B cell (primary cell): ENCODE data around the gene LRP1. TPM values are rescaled to one million over a fixed set of nuclear protein-coding genes. Genes with fewer than 3 reads are reported as not detected.
A peak's percentile ranks its signal among the peaks of the same experiment; 100 is the strongest.

Experiments
- ATAC-seq: fragments of 200-7000 bp; cut with Tn5 transposase; one replicate; pipeline ENCODE4 v1.10.0; 2021; ENCODE audit warnings: low read depth, mild to moderate bottlenecking, moderate number of reproducible peaks, moderate library complexity
- CTCF ChIA-PET: fragments of 350-600 bp; sonication (Branson Sonifier 250); formaldehyde crosslinking; loops from one replicate; lab custom pipeline; 2021; ENCODE audit warnings: antibody characterized with exemption, inconsistent platforms; lab: Charles Lee
- POLR2A ChIA-PET: fragments of 350-600 bp; sonication (Branson Sonifier 250); formaldehyde crosslinking; loops from one replicate; lab custom pipeline; 2021; ENCODE audit warnings: antibody characterized with exemption; lab: Charles Lee
- DNase-seq: peaks from one replicate; pipeline ENCODE4 v3.0.0; 2013
- H2AFZ ChIP-seq: 2 replicates; pipeline ENCODE4 v1.6.1; 2012; ENCODE audit warnings: mild to moderate bottlenecking, low read depth, low read length; ENCODE audit not compliant: insufficient read depth, poor library complexity, severe bottlenecking
- H3K27ac ChIP-seq, 2 donors: 1 replicate in 1 of 2; 2 replicates in 1 of 2; pipeline ENCODE4 v1.5.1; 2012 to 2013; ENCODE audit warnings: low read length in 2 of 2, mild to moderate bottlenecking in 2 of 2, moderate library complexity in 1 of 2
- H3K27me3 ChIP-seq, 4 experiments: fragments of 200-600 bp in 1 of 4; sonication (generic) in 1 of 4; replicated peaks in 1 of 4; 1 replicate in 2 of 4; 2 replicates in 2 of 4; pipeline versions ENCODE4 v1.6.1 to v1.7.0; 2013 to 2016; ENCODE audit warnings: low read length in 3 of 4, mild to moderate bottlenecking in 2 of 4, mixed read lengths in 1 of 4, moderate library complexity in 1 of 4; ENCODE audit not compliant: insufficient read depth in 4 of 4, control insufficient read depth in 3 of 4; ENCODE audit errors: control extremely low read depth in 1 of 4
- H3K36me3 ChIP-seq, 2 experiments: replicated peaks in 1 of 2; 1 replicate in 1 of 2; 2 replicates in 1 of 2; pipeline versions ENCODE4 v1.6.1 to v1.7.1; 2013; ENCODE audit warnings: low read length in 1 of 2; ENCODE audit not compliant: insufficient read depth in 2 of 2, control insufficient read depth in 1 of 2; ENCODE audit errors: control extremely low read depth in 1 of 2, extremely low read depth in 1 of 2
- H3K4me1 ChIP-seq, 2 donors: fragments of 200-600 bp in 1 of 2; sonication (generic) in 1 of 2; 1 replicate in 1 of 2; 2 replicates in 1 of 2; pipeline versions ENCODE4 v1.5.1 to v1.6.1; 2013 to 2017; ENCODE audit warnings: low read length in 2 of 2; ENCODE audit not compliant: control insufficient read depth in 2 of 2, insufficient read depth in 2 of 2
- H3K4me2 ChIP-seq: replicated peaks from 2 replicates; pipeline ENCODE3; 2012; ENCODE audit warnings: mild to moderate bottlenecking, low read depth, low read length; ENCODE audit not compliant: poor library complexity, severe bottlenecking
- H3K4me3 ChIP-seq, 5 experiments: fragments of 200-600 bp in 1 of 5; sonication (generic) in 1 of 5; 1 replicate in 3 of 5; 2 replicates in 2 of 5; pipeline versions ENCODE4 v1.5.1 to v1.7.0; 2011 to 2016; ENCODE audit warnings: low read length in 4 of 5, mild to moderate bottlenecking in 4 of 5, low read depth in 2 of 5, control low read depth in 1 of 5, moderate library complexity in 1 of 5; ENCODE audit not compliant: insufficient read depth in 1 of 5; ENCODE audit errors: control extremely low read depth in 1 of 5, extremely low read depth in 1 of 5
- H3K79me2 ChIP-seq: fragments of 200-600 bp; sonication (generic); one replicate; pipeline ENCODE4 v1.6.0; 2016; ENCODE audit warnings: low read length; ENCODE audit not compliant: control insufficient read depth, insufficient read depth
- H3K9ac ChIP-seq: fragments of 200-600 bp; sonication (generic); 2 replicates; pipeline ENCODE4 v1.6.1; 2017; ENCODE audit warnings: mild to moderate bottlenecking, low read length, moderate library complexity
- H3K9me3 ChIP-seq, 3 donors: one replicate each; pipeline versions ENCODE4 v1.6.1 to v1.7.1; 2013; ENCODE audit warnings: low read length in 2 of 3; ENCODE audit not compliant: control insufficient read depth in 2 of 3, insufficient read depth in 1 of 3; ENCODE audit errors: control extremely low read depth in 1 of 3
- H4K20me1 ChIP-seq: 2 replicates; pipeline ENCODE4 v1.6.0; 2012; ENCODE audit warnings: mild to moderate bottlenecking, low read length; ENCODE audit not compliant: insufficient read depth, control insufficient read depth, poor library complexity, severe bottlenecking
- H3K27ac Mint-ChIP-seq: one replicate; pipeline ENCODE4 v1.8.0; 2021; ENCODE audit warnings: mixed read lengths
- H3K27me3 Mint-ChIP-seq: one replicate; pipeline ENCODE4 v1.8.0; 2021; ENCODE audit warnings: mixed read lengths
- H3K4me1 Mint-ChIP-seq: one replicate; pipeline ENCODE4 v1.8.0; 2021; ENCODE audit warnings: mixed read lengths
- H3K4me3 Mint-ChIP-seq: one replicate; pipeline ENCODE4 v1.8.0; 2021; ENCODE audit warnings: mixed read lengths
- H3K9me3 Mint-ChIP-seq: one replicate; pipeline ENCODE4 v1.8.0; 2022; ENCODE audit warnings: mixed read lengths; ENCODE audit not compliant: insufficient read depth
- EZH2 ChIP-seq: IDR thresholded peaks from 2 replicates; pipeline ENCODE4 v1.6.1; 2012; ENCODE audit warnings: borderline replicate concordance, low read depth, mild to moderate bottlenecking, moderate library complexity, low read length; ENCODE audit not compliant: insufficient read depth, poor library complexity, severe bottlenecking
- WGBS: methylation state at CpG from one replicate; pipeline ENCODE4 v1.1.5; 2013; ENCODE audit warnings: missing lambda C conversion rate; ENCODE audit not compliant: insufficient coverage; 5-methylcytosine and 5-hydroxymethylcytosine counted together
- intact Hi-C: fragments of 100-400 bp; cut with micrococcal nuclease; formaldehyde crosslinking; loops from one replicate; pipeline ENCODE4 v1.10.0; 2022
- polyA plus RNA-seq: library from polyadenylated mRNA; depleted of rRNA; stranded (reverse); fragments of >200 nt; gene quantifications from 2 replicates; pipeline ENCODE4 v1.2.3, GENCODE V29; 2012
- total RNA-seq, 2 donors: library from RNA; stranded (reverse); fragments of 120-200 nt in 1 of 2; gene quantifications; 1 replicate in 1 of 2; 2 replicates in 1 of 2; pipeline versions ENCODE4 v1.2.3 to v1.2.4, GENCODE V29; 2013 to 2022
- TF ChIP-seq, protein P1 (sequence below): fragments of 200-600 bp; IDR thresholded peaks from one replicate; pipeline ENCODE4 v1.8.0; 2022; ENCODE audit warnings: antibody characterized with exemption, mild to moderate bottlenecking

The LRP1 gene
- total and polyA plus RNA-seq, 2 donors (not counting 1 experiment from before 2014, with no cell fraction given) = 2.0 to 4.1 TPM

DNA sequence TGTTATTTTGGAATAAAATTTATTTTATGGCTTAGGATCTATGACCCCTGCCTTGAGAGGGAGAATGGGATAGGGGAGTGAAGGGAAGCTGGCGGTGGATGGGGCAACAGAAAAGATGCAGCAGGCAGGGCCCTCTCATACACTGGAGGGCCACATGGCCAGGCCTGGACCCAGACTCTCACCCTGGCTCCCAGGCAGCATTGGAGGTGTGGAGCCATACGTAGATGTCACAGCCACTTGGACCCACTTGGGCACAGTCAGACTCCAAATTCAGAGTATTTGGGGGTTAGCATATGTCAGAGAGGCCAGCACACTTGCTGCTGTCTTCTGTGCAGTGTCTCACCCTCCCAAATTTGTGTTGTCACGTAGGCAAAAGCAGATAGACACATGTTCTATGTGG is 32.8 kb upstream of the LRP1 start:
- Histone ChIP-seq H2AFZ (no peak overlapping the region), H3K79me2 (peaks cover 17% of the 10 kb centered on the region), H3K4me3 (no peak overlapping the region), H3K4me1 (peaks cover 19 to 28% of the 10 kb centered on the region in 2 donors), H4K20me1 (peaks cover 40% of the 10 kb centered on the region), H3K27ac (peak overlapping the region in 1 of 2 donors; percentile 82), H3K4me2 (no peak overlapping the region), H3K36me3 (peaks cover 2 to 66% of the 10 kb centered on the region in 2 experiments), H3K9me3 (no peaks in the 10 kb centered on the region), H3K9ac (no peak overlapping the region), H3K27me3 (no peaks in the 10 kb centered on the region)
- Mint-ChIP-seq H3K27ac (peak overlapping the region; percentile 68), H3K4me3 (peak overlapping the region; percentile 32), H3K9me3 (no peaks in the 10 kb centered on the region), H3K4me1 (peaks cover 56% of the 10 kb centered on the region), H3K27me3 (no peaks in the 10 kb centered on the region)
- intact Hi-C loops = no loop called here
- DNase-seq (no peak), ATAC-seq (no peak)
- POLR2A ChIA-PET = interaction anchor here (1.6 to 1.7 kb wide), 2 partner anchors 14 to 16 kb away, joined by 4 to 6 read pairs; partner anchors contain the start of gene STAT6
- TF ChIP-seq, protein P1, sequence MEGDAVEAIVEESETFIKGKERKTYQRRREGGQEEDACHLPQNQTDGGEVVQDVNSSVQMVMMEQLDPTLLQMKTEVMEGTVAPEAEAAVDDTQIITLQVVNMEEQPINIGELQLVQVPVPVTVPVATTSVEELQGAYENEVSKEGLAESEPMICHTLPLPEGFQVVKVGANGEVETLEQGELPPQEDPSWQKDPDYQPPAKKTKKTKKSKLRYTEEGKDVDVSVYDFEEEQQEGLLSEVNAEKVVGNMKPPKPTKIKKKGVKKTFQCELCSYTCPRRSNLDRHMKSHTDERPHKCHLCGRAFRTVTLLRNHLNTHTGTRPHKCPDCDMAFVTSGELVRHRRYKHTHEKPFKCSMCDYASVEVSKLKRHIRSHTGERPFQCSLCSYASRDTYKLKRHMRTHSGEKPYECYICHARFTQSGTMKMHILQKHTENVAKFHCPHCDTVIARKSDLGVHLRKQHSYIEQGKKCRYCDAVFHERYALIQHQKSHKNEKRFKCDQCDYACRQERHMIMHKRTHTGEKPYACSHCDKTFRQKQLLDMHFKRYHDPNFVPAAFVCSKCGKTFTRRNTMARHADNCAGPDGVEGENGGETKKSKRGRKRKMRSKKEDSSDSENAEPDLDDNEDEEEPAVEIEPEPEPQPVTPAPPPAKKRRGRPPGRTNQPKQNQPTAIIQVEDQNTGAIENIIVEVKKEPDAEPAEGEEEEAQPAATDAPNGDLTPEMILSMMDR = no peak
- TF ChIP-seq EZH2 = no peak
- CTCF ChIA-PET = interaction anchor here (15.0 to 18.5 kb wide), 2 partner anchors 11 to 21 kb away, joined by 246 to 406 read pairs; partner anchors contain the start of genes NEMP1 and STAT6
- WGBS = 87% methylated on average over 3 of the region's 3 CpGs

DNA sequence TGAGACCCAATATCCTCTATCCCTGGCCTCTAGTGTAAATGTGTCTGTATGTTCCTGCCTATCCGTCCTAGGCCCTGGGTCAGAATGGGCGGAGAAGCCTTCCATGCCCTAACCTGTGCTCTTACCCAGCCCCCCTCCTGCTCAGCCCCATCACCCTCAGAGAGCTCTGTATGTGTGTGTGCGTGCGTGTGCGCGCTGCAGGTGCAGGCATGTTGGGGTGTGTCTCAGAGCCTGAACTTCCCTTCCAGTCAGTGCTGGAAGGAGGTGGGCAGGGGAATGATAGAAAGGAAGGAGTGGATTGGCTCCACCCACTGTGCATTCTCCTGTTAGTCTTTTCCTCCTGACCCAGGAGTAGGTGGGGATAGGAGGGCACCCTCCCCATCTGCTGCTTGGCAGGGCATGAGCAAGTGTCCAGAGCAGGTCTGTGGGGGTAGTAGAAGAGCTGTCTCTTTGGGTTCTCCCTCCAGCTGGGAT is 32.1 kb upstream of the LRP1 start:
- H3K36me3 ChIP-seq = peaks cover 2 to 70% of the 10 kb centered on the region in 2 experiments
- peak overlapping the region in 1 of 2 donors; percentile 13 for H3K27ac ChIP-seq
- H3K4me3 ChIP-seq = no peak overlapping the region
- H3K4me1 ChIP-seq = peaks cover 19 to 23% of the 10 kb centered on the region in 2 donors
- H3K79me2 ChIP-seq = peaks cover 13% of the 10 kb centered on the region
- peak overlapping the region; percentile 68 for H3K27ac Mint-ChIP-seq
- DNase-seq = peak; percentile 16
- no peak overlapping the region for H3K9ac ChIP-seq
- no peaks in the 10 kb centered on the region for H3K27me3 Mint-ChIP-seq
- H3K27me3 ChIP-seq = no peaks in the 10 kb centered on the region
- WGBS = 95% methylated on average over 4 of the region's 6 CpGs
- no peak overlapping the region for H3K4me3 Mint-ChIP-seq
- no peak overlapping the region for H3K4me2 ChIP-seq
- H3K9me3 ChIP-seq = no peaks in the 10 kb centered on the region
- H3K4me1 Mint-ChIP-seq = peaks cover 50% of the 10 kb centered on the region
- no peaks in the 10 kb centered on the region for H3K9me3 Mint-ChIP-seq
- intact Hi-C loops = no loop called here
- TF ChIP-seq, protein P1 = no peak
- TF ChIP-seq EZH2 = no peak
- ATAC-seq = no peak
- ChIA-PET CTCF (interaction anchor here (0.6 to 18.5 kb wide), 5 partner anchors 10 to 403 kb away, joined by 3 to 406 read pairs (median 4); partner anchors contain the start of genes NEMP1 and STAT6), POLR2A (interaction anchor here (0.6 to 1.7 kb wide), 3 partner anchors 14 to 887 kb away, joined by 4 to 6 read pairs (median 6); partner anchors contain the start of gene STAT6)
- no peak overlapping the region for H2AFZ ChIP-seq
- H4K20me1 ChIP-seq = peaks cover 40% of the 10 kb centered on the region
